Activated naive CD4-positive, alpha-beta T cell treated with anti-CD3 and anti-CD28 coated beads, Interleukin-2, amount 50 U/mL, for 72 hours (primary cell): ENCODE measurements around the gene RNF4. TPM values are rescaled to one million over a fixed set of nuclear protein-coding genes. Genes with fewer than 3 reads are reported as not detected.
A peak's percentile ranks its signal among the peaks of the same experiment; 100 is the strongest.
"Not testable (repeated sequence)": the region's sequence is repeated elsewhere in the genome, so short reads cannot be mapped to it uniquely, and the experiment has no call there.

Source experiments
- ATAC-seq, 2 donors: fragments of 150-1000 bp; cut with Tn5 transposase; 2 replicates each; pipeline ENCODE4 v1.10.0; 2021; ENCODE audit warnings: mild to moderate bottlenecking in 2 of 2, moderate library complexity in 2 of 2
- DNase-seq, 2 donors: peaks; one replicate each; pipeline ENCODE4 v3.0.0; 2021 to 2022; ENCODE audit warnings: low spot score in 2 of 2
- H3K27ac Mint-ChIP-seq, 2 donors: one replicate each; pipeline ENCODE4 v1.8.0; 2022; ENCODE audit warnings: mild to moderate bottlenecking in 2 of 2, mixed read lengths in 2 of 2
- H3K36me3 Mint-ChIP-seq, 2 donors: one replicate each; pipeline ENCODE4 v1.8.0; 2022; ENCODE audit warnings: mixed read lengths in 2 of 2
- H3K9me3 Mint-ChIP-seq, 2 donors: one replicate each; pipeline ENCODE4 v1.8.0; 2022; ENCODE audit warnings: mixed read lengths in 2 of 2
- total RNA-seq, 2 donors: library from RNA; stranded (reverse); gene quantifications; one replicate each; pipeline ENCODE4 v1.2.3, GENCODE V29; 2022

Gene RNF4
- total RNA-seq, 2 donors from 2014 or later, result 76.0 to 91.1 TPM

- not testable (repeated sequence) for ATAC-seq, H3K9me3 Mint-ChIP-seq, DNase-seq, H3K27ac Mint-ChIP-seq
- H3K36me3 Mint-ChIP-seq, result peaks cover 21 to 27% of the 10 kb centered on the region in 2 donors
Measured at GRCh38 chr4:2465544-2465943, 3.4 kb upstream of the RNF4 start.

DNA sequence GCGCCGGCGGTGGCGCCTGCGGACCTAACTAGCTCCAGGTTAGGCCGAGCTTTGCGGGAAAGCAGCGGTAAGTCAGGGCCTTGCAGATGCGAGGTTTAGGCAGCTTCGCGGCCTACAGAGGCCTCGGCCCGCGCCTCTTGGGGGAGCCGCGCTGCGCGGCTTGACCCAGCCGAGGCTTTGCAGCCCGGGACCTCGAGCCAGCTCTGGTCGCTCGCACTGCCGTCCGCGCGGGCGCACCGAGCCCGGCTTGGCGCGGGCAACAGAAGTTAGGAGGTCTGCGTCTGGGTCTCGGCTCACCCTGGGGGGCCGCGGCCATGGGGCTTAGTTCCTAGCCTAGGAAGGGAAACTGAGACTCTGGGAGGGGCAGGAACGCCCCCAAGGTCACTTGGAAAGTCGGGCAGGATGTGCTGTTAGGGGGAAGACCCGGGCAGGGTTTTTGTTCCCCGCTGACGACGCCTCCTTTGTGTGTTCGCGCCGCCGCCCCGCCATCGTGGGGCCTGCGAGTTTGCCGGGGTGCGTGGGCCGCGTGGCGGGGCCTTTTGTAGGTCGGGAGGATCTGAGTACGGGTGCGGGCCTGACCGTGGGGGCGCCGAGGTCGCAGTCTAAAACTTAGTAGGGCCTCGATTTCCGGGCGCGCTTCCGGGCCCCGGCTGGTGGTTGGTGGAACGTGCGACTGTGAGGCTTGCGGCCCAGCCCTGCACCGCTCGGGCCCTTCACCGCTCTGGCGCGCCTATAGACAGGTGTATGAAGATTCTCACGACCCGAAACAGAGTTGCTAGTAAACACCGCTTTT, 482 bp downstream of the RNF4 start:
- ATAC-seq (peak; percentile 62 to 66), DNase-seq (peak; percentile 76 to 80)
- peaks cover 38 to 52% of the 10 kb centered on the region in 2 donors for H3K36me3 Mint-ChIP-seq
- H3K9me3 Mint-ChIP-seq, result no peaks in the 10 kb centered on the region
- peak overlapping the region; percentile 98 to 100 for H3K27ac Mint-ChIP-seq

DNA sequence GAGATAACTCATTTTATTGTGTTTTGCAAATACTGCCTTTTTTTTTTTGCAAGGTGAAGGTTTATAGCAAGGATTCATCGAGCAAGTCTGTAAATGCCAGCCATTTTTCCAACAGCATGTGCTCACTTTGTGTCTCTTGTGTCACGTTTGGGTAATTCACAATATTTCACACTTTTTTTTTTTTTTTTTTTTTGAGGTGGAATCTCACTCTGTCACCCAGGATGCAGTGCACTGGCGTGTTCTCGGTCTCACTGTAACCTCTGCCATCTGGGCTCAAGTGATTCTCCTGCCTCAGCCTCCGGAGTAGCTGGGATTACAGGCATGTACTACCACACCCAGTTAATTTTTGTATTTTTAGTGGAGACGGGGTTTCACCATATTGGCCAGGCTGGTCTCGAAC, 1.9 kb downstream of the RNF4 start:
- Mint-ChIP-seq H3K36me3 (peaks cover 38 to 58% of the 10 kb centered on the region in 2 donors), H3K9me3 (no peaks in the 10 kb centered on the region), H3K27ac (peak overlapping the region; percentile 98 to 100)
- DNase-seq (no peak), ATAC-seq (no peak)

- H3K9me3 Mint-ChIP-seq, result no peaks in the 10 kb centered on the region
- no peak for DNase-seq
- no peak for ATAC-seq
- peak overlapping the region in 1 of 2 donors; percentile 92 for H3K27ac Mint-ChIP-seq
- peaks cover 38 to 66% of the 10 kb centered on the region in 2 donors for H3K36me3 Mint-ChIP-seq
Measured at GRCh38 chr4:2472187-2472586, 3.3 kb downstream of the RNF4 start.

GRCh38 chr4:2478229-2478628, 9.3 kb downstream of the RNF4 start:
- peaks cover 0 to 20% of the 10 kb centered on the region in 2 donors for H3K36me3 Mint-ChIP-seq
- no peak for DNase-seq
- no peaks in the 10 kb centered on the region for H3K9me3 Mint-ChIP-seq
- no peak for ATAC-seq
- H3K27ac Mint-ChIP-seq, result no peak overlapping the region

DNA sequence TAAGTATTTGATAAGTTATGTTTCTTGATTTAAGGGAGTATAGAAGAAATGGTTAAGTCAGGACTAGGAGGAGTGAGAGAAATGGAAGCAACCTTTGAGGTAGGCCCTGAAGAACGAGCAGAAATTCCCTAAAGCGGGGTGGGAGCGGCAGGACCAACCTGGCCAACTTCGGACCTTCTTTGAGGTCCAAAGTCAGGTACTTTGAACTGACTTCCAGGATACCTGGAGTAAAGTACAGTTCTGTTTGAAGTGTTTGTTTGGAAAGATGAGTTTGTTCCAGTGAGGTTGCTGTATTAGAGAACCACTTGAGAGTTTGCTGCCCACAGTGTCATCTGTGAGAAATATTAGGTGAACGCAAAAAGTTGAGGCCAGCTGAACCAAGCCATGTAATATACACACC, 11.7 kb downstream of the RNF4 start:
- Mint-ChIP-seq H3K27ac (no peak overlapping the region), H3K9me3 (no peaks in the 10 kb centered on the region), H3K36me3 (peaks cover 0 to 9% of the 10 kb centered on the region in 2 donors)
- DNase-seq (no peak), ATAC-seq (no peak)

DNA sequence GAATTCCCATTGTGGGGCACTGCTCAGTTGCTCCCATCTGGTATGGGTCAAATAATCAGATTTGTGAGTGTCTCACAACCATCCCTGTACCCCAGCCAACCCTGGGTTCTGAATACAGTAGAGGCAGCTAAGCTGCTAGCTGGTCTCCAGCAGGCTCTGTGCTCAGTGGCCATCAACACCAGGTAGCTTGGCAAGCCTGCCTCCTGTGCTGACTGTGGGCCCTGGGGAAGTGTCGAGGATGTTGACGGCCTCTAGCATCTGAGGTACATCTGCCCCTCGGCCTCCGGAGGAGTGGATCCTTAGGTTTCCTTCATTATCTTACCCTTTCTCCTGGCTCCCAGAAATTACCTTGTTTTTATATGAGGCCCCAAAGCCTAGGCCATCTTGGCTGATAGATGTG, 13.3 kb downstream of the RNF4 start:
- DNase-seq (no peak), ATAC-seq (peak in 1 of 2 donors; percentile 8)
- H3K36me3 Mint-ChIP-seq, result no peaks in the 10 kb centered on the region
- H3K9me3 Mint-ChIP-seq, result no peaks in the 10 kb centered on the region
- H3K27ac Mint-ChIP-seq, result peak overlapping the region; percentile 74 to 95

DNA sequence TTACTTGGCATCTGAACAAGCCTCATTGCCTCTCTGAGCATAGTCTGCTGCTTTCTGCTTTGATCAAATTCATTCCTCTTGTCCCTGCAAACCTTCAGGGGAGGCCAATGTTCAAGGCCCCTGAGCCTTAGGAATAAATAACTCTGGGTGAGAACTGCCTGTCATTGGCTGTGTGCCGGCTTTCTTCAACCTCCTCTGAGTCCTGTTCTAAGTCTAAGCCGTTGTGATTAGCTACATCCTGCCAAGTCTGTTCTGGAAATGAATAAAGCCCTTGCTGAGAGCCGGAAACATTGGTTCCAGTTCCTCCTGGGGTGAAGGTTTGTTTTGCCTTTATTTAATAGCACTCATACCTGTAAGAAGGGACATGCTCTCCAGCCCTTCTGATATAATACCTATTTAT, 13.8 kb downstream of the RNF4 start:
- H3K36me3 Mint-ChIP-seq, result no peaks in the 10 kb centered on the region

GRCh38 chr4:2483237-2483636, 14.3 kb downstream of the RNF4 start:
- peak overlapping the region in 1 of 2 donors; percentile 74 for H3K27ac Mint-ChIP-seq
- no peaks in the 10 kb centered on the region for H3K36me3 Mint-ChIP-seq
- no peak for ATAC-seq

More for the DNA sequence above, 13.8 kb downstream of the RNF4 start:
- Mint-ChIP-seq H3K9me3 (no peaks in the 10 kb centered on the region), H3K27ac (peak overlapping the region; percentile 74 to 95)
- ATAC-seq (peak; percentile 40 to 74), DNase-seq (peak in 1 of 2 donors; percentile 31)

GRCh38 chr4:2484185-2484584, 15.3 kb downstream of the RNF4 start:
- peak overlapping the region in 1 of 2 donors; percentile 72 for H3K27ac Mint-ChIP-seq
- no peaks in the 10 kb centered on the region for H3K9me3 Mint-ChIP-seq
- H3K36me3 Mint-ChIP-seq, result no peaks in the 10 kb centered on the region
- ATAC-seq (no peak), DNase-seq (no peak)

More at GRCh38 chr4:2483237-2483636, 14.3 kb downstream of the RNF4 start:
- no peak for DNase-seq
- H3K9me3 Mint-ChIP-seq, result no peaks in the 10 kb centered on the region

DNA sequence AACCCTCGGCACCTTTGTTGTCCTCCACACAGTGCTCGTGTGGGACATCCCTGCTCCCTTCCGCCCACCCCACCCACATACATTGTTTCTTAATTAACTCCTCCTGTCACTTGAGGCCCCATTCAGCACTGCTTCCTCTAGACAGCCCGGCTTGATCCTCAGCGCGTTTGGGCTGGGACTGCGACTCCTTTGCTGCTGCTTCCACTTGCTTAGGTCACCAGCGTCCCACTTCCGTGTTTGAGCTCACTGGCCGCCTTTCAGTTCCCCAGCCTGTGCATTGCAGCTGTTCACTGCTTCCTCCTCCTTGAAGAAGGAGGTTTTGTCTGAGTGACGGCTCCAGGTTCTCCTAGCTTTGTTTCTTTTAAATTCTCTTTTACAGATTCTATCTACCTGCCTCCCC, 16.1 kb downstream of the RNF4 start:
- H3K9me3 Mint-ChIP-seq, result no peaks in the 10 kb centered on the region
- peak in 1 of 2 donors; percentile 45 for DNase-seq
- peak; percentile 61 to 75 for ATAC-seq
- peak overlapping the region; percentile 72 to 79 for H3K27ac Mint-ChIP-seq
- peaks cover 4 to 6% of the 10 kb centered on the region in 2 donors for H3K36me3 Mint-ChIP-seq

DNA sequence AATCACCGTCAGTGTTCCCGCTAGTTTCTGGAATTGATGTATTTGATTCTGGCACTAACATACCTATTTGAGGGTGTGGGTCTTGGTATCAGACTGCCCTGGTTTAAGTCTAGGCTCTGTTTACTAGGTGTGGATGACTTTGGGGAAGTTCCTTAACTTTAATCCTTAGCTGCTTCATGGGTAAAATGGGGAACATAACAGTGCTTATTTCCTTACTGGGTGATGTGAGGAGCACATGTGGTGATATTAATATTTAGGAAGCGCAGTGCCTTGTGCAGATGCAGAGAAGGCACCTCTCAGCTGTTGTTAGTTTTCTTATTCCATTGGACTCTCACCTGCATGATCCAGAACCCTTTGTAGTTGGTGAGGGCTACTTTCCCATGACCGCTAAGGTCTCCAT, 17.1 kb downstream of the RNF4 start:
- Mint-ChIP-seq H3K36me3 (peaks cover 11 to 14% of the 10 kb centered on the region in 2 donors), H3K9me3 (no peaks in the 10 kb centered on the region), H3K27ac (peak overlapping the region in 1 of 2 donors; percentile 72)
- no peak for DNase-seq
- no peak for ATAC-seq

DNA sequence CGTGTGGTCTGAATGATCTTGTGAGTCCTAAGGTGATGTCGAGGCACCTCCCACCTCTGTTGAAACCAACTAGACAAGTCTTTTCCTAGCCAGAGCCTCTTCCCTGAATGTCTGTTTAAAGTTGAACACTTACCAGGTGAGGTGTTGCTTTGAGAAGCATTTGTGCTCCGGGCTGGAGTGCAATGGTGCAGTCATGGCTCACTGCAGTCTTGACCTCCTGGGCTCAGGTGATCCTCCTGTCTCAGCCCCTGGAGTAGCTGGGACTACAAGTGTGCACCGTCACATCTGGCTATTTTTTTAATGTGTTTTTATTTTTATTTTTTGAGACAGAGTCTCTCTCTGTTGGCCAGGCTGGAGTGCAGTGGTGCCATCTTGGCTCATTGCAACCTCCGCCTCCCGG, 18.1 kb downstream of the RNF4 start:
- DNase-seq (no peak), ATAC-seq (no peak)
- H3K9me3 Mint-ChIP-seq, result no peaks in the 10 kb centered on the region
- H3K36me3 Mint-ChIP-seq, result peaks cover 11 to 17% of the 10 kb centered on the region in 2 donors
- peak overlapping the region; percentile 29 to 72 for H3K27ac Mint-ChIP-seq

- no peaks in the 10 kb centered on the region for H3K9me3 Mint-ChIP-seq
- H3K36me3 Mint-ChIP-seq, result peaks cover 11 to 20% of the 10 kb centered on the region in 2 donors
- peak overlapping the region; percentile 29 to 50 for H3K27ac Mint-ChIP-seq
- ATAC-seq (peak; percentile 12 to 82), DNase-seq (no peak)
Measured at GRCh38 chr4:2487632-2488031, 18.7 kb downstream of the RNF4 start.

DNA sequence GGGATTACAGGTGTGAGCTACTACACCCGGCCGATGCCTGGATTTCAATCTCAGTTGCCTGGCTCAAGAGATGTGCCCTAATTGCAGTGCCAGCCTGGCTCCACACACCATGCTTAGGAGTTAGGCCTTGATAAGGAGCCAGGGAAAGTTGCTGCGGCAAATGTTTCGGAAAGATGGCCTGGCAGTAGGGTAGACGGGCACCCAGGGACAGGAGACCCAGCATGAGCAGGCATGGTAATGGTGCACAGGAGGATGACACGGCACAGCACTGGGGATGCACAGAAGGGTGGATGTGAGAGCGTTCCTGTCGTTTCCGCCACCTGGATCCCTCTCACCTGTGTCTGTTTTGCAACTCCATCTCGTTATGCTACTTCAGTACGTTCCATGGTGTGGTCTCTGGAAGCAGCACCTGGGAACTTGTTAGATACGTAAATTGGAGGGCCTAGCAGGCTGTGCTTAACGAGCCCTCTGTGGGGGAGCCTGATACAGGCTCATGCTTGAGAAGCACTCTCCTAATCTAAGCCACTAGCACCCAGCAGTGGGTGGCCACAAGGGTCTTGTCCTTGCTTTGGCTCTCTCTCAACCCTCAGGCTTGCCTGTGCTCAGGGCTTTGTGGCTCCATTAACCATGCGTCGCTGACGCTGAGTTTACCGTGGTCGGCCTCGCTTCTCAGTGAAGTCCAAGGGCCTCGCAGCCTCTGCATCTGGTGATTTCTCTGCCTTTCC, 20.3 kb downstream of the RNF4 start:
- Mint-ChIP-seq H3K27ac (peak overlapping the region; percentile 21 to 90), H3K9me3 (no peaks in the 10 kb centered on the region)
- no peak for ATAC-seq

GRCh38 chr4:2489841-2490552, 21.1 kb downstream of the RNF4 start:
- H3K36me3 Mint-ChIP-seq, result peaks cover 11 to 27% of the 10 kb centered on the region in 2 donors
- H3K9me3 Mint-ChIP-seq, result no peaks in the 10 kb centered on the region
- peak overlapping the region; percentile 21 to 90 for H3K27ac Mint-ChIP-seq
- no peak for DNase-seq
- ATAC-seq, result no peak

More for the DNA sequence above, 20.3 kb downstream of the RNF4 start:
- peaks cover 11 to 27% of the 10 kb centered on the region in 2 donors for H3K36me3 Mint-ChIP-seq
- no peak for DNase-seq

GRCh38 chr4:2492970-2493369, 24.1 kb downstream of the RNF4 start:
- Mint-ChIP-seq H3K27ac (peak overlapping the region in 1 of 2 donors; percentile 82), H3K9me3 (no peaks in the 10 kb centered on the region), H3K36me3 (peaks cover 11 to 27% of the 10 kb centered on the region in 2 donors)
- DNase-seq, result no peak
- no peak for ATAC-seq
